ENCODE results near the gene ZNF438.

Gene ZNF438

GRCh38 chr10:31011017-31011664 lies 20.5 kb downstream of the ZNF438 start:
- no peak for DNase-seq

DNA sequence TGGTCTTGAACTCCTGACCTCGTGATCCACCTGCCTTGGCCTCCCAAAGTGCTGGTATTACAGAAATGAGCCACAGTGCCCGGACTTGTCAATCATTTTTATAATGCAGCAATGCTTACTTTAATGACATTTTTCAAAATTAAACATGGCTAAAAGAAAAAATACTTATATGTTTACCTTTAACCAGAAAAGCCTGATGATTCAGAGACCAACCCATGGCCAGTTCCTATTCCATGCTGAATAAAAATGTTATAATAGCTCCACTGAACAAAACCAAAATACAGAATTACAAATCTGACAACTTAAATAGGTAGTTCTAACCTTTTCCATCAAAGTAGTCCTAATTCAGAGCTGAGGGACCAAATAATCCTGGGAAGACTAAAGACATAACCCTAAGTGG lies 21.6 kb downstream of the ZNF438 start:
- DNase-seq = no peak

DNA sequence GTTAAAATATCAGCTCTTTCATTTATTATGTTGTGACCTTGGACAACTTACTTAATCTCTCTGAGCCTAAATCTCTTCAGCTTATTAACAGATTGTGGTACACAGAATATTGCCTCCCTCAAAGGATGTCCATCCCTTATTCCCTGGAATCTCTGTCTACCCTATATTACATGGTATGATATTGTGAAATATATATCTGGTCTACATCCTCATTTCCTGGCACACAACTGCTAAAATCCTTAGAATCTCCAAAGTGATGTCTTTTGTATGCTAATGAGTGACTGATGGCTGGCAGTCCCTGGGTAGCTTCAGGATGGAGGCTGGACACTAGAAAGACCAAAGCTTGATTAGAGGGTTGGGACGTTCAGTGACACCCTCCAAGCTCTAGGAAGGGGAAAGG lies 25.8 kb downstream of the ZNF438 start:
- DNase-seq = no peak

- DNase-seq = no peak
These were observed 27.0 kb downstream of the ZNF438 start for GRCh38 chr10:31004611-31005193.

GRCh38 chr10:31001740-31002139 lies 29.9 kb downstream of the ZNF438 start:
- DNase-seq = no peak

- no peak for DNase-seq
These were observed 30.8 kb downstream of the ZNF438 start for GRCh38 chr10:31000867-31001266.

DNA sequence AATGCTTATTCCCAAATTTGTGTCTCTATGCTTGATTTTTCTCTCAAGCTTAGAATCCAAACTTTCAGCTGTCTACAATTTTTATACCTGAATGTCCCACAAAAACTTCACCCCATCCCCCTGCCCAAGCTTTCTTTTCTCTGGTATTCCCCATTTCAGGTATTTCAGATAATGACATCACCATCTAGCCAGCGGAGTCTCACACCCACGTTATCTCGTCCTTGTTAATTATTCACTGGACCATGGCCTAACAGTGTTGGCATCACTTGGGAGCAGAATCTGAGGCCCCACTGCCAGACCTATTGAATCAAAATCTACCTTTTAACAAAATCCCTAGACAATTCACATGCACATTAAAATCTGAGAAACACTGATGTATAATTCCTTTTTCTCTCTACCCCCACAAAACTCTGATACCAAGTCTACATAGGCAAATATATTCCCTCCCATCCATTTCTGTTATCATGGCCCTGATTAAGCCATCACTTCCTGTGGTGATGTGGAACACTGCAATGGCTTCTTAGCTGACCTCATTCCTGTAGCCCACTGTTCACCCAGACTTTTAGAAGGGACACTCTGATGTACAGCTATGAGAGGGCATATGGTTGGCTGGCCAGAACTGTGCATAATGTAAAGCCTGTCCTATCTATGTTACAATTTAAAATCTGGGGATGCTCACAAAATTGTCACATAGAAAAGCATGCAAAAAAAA lies 31.4 kb downstream of the ZNF438 start:
- no peak for DNase-seq

- no peak for DNase-seq
These were observed 32.5 kb downstream of the ZNF438 start for GRCh38 chr10:30999070-30999712.

GRCh38 chr10:30997536-30998235 lies 34.0 kb downstream of the ZNF438 start:
- no peak for DNase-seq

DNA sequence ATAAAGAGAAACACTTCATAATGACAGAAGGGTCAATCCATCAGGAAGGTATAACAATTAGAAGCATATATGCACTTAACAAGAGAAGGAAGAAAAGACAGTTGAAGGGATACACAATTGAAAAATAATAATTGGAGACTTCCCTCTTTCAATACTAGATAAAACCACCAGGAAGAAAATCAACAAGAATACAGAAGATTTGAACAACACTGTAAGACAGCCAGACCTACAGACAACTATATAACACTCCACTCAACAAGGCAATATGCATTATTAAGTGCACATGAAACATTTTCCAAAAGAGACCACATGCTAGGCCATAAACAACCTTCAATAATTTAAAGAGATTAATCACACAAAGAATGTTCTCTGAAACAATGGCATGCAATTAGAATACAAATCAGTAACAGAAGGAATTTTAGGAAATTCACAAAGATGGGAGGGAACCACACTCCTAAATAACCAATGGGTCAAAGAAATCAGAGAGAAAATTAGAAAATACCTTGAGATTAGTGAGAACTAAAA lies 35.1 kb downstream of the ZNF438 start:
- no peak for DNase-seq

DNA sequence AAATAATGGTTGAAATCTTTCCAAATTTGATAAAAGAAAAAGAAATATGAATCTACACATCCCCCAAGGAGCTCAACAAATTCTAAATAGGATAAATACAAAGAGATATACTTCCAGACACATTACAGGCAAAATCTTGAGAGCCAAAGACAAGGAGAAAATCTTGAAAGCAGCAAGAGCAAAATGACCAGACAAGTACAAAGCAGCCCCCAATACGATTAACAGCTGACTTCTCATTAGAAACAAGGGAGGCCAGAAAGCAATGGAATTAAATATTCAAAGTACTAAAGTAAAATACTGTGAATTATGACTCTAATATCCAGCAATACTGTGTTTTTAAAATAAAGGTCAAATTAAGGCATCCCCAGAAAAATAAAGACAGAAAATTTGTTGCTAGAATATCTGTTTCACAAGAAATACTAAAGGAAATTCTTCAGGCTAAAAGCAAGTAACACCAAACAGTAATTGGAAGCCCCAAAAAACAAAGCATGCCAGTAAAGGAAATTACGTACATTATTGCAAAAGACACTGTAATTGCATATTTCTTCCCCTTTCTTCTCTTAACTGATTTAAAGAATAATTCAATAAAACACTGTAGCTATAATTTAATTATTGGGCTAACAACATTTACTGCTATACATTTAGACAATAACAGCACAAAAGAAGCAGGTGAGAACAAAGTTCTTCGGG lies 36.4 kb downstream of the ZNF438 start:
- no peak for DNase-seq

GRCh38 chr10:30993155-30993554 lies 38.5 kb downstream of the ZNF438 start:
- no peak for DNase-seq

DNA sequence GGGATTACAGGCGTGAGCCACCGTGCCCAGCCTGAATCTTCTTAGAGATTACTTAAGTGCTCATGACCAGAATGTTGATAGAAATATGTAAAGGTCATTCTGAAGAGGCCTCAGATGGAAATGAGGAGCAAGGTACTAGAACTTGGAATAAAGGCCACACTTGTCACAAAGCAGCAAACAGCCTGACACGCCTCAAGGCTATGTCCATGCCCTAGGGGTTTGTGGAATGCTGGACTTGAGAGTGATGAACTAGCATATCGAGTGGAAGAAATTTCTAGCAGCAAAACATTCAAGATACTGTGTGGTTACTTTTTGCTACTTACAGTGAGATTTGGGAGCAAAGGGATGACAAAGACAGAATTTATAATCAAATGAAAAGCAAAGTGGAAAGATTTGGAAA lies 39.0 kb downstream of the ZNF438 start:
- DNase-seq = no peak

- DNase-seq = no peak
These were observed 40.0 kb downstream of the ZNF438 start for GRCh38 chr10:30991647-30992011.

DNA sequence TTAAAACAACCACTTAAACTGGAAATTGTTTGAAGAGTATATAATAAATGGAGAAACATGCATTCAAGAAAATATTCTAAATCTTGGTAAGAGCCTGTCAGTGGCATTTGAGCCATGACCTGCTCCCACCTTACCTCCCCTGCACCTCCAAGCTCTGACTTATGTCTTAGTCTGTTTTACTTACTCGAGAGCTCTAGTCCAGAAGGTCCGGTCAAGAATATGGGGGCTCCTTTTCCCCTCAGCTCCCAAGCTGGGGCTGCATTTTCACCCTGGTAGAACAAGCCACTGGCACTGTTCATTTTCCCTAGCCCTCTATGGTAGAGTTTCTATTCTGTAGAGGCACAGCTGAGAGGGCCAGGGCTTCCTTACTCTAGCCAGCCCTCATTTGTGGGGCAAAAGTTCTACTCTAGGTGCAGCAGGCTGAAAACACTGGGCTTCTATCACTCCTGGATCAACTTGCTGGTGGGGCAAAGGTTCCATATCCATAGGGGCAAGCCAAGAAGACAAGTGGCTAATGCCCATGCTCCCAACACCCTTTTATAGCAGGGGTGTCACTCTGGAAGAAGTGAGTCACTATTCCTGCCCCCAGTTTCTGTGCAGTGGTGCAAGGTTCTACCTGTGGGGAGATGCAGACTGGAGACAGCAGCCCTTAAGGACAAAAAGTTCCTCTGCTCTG lies 40.6 kb downstream of the ZNF438 start:
- no peak for DNase-seq

DNA sequence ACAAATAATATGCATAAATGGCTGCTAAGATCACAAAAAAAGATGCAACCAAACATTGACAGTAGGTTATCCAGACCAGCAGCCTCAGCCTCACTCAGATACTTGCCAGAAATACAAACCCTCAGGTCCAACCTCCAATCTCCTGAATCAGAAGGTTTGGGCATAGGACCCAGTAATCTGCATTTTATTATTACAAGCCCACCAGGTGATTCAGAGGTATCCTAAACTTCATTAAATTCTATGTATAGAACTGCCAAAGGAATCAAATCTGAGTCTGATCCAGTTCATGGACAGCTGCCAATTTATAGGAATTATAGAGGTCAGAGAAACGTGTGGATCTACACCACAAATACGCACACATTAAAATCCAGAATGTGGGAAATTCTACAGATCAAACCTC lies 41.3 kb downstream of the ZNF438 start:
- DNase-seq = no peak

DNA sequence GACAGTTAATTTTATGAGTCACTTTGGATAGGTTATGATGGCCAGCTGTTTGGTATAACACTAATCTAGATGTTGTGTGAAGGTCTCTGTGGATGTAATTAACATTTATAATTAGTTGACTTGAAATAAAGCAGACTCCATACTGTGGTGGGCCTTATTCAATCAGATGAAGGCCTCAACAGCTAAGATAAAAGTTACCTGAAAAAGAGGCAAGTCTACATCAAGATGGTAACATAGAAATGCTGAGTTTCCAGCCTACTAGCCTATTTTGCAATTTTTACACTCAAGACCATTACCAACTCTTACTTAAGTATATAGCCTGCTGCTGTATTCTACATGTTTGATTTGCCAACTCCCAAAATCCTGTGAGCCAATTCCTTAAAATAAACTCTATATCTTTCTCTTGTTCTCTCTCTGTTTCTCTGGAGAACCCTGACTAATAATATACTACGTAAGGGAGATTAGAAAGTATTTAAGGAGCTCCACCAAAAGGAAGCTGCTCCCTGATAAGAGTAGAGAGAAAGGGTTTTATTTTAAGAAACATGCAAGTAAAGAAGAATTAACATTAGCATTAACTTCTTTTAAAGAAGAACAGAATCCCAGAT lies 42.7 kb downstream of the ZNF438 start:
- DNase-seq = no peak

DNA sequence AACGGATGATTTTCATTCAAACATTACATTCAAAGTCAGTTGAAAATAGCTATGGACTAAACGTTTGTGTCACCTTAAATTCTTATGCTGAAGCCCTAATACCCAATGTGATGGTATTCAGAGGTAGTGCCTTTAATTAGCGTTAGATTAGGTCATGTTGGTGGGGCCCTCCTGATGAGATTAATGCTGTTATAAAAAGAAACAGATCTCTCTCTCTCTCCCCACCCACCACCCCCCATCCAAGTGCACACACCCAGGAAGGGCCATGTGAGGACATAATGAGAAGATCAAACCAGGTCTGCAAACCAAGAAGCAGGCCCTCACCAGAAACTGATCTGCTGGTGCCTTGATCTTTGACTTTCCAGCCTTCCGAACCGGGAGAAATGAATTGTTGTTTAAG lies 44.2 kb downstream of the ZNF438 start:
- no peak for DNase-seq

DNA sequence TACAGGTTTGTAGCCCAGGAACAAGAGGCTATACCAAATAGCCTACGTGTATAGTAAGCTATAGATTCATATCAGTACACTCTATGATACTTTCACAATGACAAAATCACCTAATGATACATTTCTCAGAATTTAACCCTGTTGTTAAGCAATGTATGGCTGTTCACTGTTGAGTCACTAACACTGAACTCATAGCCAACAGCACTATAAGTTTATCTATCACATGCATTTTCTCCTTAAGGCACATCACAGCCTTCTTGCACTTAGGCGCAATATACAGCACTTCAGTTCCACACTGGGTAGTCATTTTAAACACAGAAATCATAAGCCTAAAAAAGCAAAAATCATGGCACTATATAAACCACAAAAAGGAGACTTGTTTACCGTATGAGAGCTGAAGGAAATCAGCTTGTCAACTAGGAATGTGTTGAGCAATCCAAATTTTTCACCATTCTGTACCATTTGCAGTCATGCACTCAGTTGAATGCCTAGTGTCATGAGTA lies 45.6 kb downstream of the ZNF438 start:
- no peak for DNase-seq

DNA sequence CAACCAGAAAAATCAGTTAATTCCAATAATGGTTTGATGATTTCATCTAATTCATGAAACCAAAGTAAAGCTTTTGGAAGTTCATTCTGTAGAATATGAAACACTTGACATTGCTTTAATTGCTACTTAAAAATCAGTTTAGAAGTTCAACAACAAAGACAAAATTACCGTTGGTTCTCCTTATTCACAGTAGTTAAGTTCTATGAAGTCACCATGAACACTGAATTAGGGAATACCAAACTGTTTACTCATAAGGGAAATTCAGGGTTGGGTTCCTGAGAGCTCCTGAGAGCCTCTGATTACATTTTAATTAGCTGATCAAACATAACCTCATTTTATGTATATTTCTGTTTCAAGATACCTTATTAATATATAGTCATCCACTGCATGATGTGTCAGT lies 46.2 kb downstream of the ZNF438 start:
- DNase-seq = no peak

All from NK-92 treated with Interleukin-12 subunit alpha and Interleukin-12 subunit beta, amount 100 ng/mL, for 24 hours (cell line).